ENCODE data around the gene ZFAND4. TPM values are rescaled to one million over a fixed set of nuclear protein-coding genes. Genes with fewer than 3 reads are reported as not detected.

ZFAND4 gene
- total and polyA plus RNA-seq, 9 of the 15 experiments (the other 6 are each of a cell fraction or from before 2014, with no cell fraction given) = 0.42 to 3.0 (median 1.5) TPM

GRCh38 chr10:45599021-45599603, 73.5 kb downstream of the ZFAND4 start (continued):
- TF ChIP-seq ARID2 (IDR thresholded peaks at IDR 0.05) = no peak
- TF ChIP-seq ZNF253 (CRISPR knock-in tag; conservative IDR thresholded peaks at IDR 0.05) = no peak
- no peak for TF ChIP-seq ZBTB7A (IDR thresholded peaks at IDR 0.05; ENCODE audit: borderline replicate concordance, control insufficient read depth, low read depth, low read length)
- no peak for TF ChIP-seq ETS2 (tag; IDR thresholded peaks at IDR 0.05; ENCODE audit: borderline replicate concordance, poor library complexity, severe bottlenecking)
- TF ChIP-seq BRD9 (IDR thresholded peaks at IDR 0.05; ENCODE audit: low read depth, partially characterized antibody) = no peak
- no peak for TF ChIP-seq RBM34 (IDR thresholded peaks at IDR 0.05; ENCODE audit: borderline replicate concordance, insufficient read depth, low read length)
- no peak for TF ChIP-seq CEBPZ (IDR thresholded peaks at IDR 0.05; ENCODE audit: borderline replicate concordance, low read depth, low read length)
- TF ChIP-seq ZNF212 (CRISPR knock-in tag; IDR thresholded peaks at IDR 0.05) = no peak
- TF ChIP-seq LARP7 (IDR thresholded peaks at IDR 0.05) = no peak
- TF ChIP-seq E2F6 (IDR thresholded peaks at IDR 0.05; ENCODE audit: borderline replicate concordance in 1 of 2, extremely low read depth in 1 of 2, insufficient read depth in 1 of 2, insufficient read length in 1 of 2, low read depth in 1 of 2, low read length in 1 of 2, poor library complexity in 1 of 2, severe bottlenecking in 1 of 2) = no peak
- TF ChIP-seq ZHX1 (conservative IDR thresholded peaks at IDR 0.05; ENCODE audit: low read length) = no peak
- no peak for TF ChIP-seq ELF4 (CRISPR knock-in tag; IDR thresholded peaks at IDR 0.05)
- TF ChIP-seq SMAD4 (CRISPR knock-in tag; conservative IDR thresholded peaks at IDR 0.05) = 0 out of 2 replicates have a peak, but pooled peaks have one; percentile 33
- TF ChIP-seq ZNF384 (IDR thresholded peaks at IDR 0.05; ENCODE audit: low read depth, low read length) = no peak
- TF ChIP-seq ZNF316 (IDR thresholded peaks at IDR 0.05) = no peak
- no peak for TF ChIP-seq ID3 (CRISPR knock-in tag; IDR thresholded peaks at IDR 0.05)
- TF ChIP-seq ID3 (tag; IDR thresholded peaks at IDR 0.05) = no peak
- no peak for TF ChIP-seq ZNF282 (CRISPR knock-in tag; IDR thresholded peaks at IDR 0.05)
- 0 out of 2 replicates have a peak, but pooled peaks have one; percentile 28 for TF ChIP-seq ZNF584 (CRISPR knock-in tag; IDR thresholded peaks at IDR 0.05; ENCODE audit: low read depth)
- TF ChIP-seq ELF2 (CRISPR knock-in tag; IDR thresholded peaks at IDR 0.05) = no peak
- no peak for TF ChIP-seq ILF3 (IDR thresholded peaks at IDR 0.05; ENCODE audit: borderline replicate concordance)
- TF ChIP-seq CEBPB (tag; IDR thresholded peaks at IDR 0.05) = peak; percentile 70
